ENCODE measurements around the gene ARHGAP10.

Gene ARHGAP10

DNA sequence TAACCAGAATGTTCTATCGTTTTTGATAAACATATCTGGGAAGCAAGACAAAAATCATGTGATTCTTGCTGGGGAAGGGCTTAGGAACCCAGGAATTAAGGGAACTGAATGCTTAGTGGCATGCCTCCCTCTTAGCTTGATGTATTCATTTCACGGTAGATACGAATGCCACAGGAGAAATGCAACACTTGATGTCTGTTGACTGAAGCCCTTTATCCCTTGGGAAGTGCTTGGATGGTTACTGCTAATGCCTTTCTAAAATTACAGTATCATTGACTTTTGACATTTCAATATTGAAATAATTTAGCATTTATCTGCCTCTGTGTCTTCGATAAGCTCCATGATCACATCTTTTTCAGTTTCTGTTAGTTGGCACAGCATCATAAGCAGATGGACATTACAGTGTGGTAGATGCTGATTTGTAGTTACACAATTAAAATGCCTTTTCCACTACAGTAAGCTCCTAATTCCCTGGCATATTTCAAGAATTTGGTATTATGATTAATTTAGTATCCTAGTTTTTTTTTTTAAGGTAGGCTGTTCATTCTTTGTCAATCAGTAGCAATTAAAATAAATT is 226.7 kb downstream of the ARHGAP10 start:
- H3K9me3 ChIP-seq (replicated peaks in 1 of 11): no peaks in the 10 kb centered on the region
- H3K36me3 ChIP-seq: peaks cover 0 to 62% (median 2%) of the 10 kb centered on the region in 11 experiments; a peak in 8 of 22 replicates
- no peak overlapping the region for H3K4me3 ChIP-seq
- TF ChIP-seq Cebpa-rat (IDR thresholded peaks at IDR 0.05): no peak
- H3K27me3 ChIP-seq: no peaks in the 10 kb centered on the region
- H3K27ac ChIP-seq: no peak overlapping the region
- no peak overlapping the region for H3K9ac ChIP-seq
- no peaks in the 10 kb centered on the region for H4K20me1 ChIP-seq
- no peak overlapping the region for H3K4me2 ChIP-seq
- no peaks in the 10 kb centered on the region for H3K4me1 ChIP-seq

DNA sequence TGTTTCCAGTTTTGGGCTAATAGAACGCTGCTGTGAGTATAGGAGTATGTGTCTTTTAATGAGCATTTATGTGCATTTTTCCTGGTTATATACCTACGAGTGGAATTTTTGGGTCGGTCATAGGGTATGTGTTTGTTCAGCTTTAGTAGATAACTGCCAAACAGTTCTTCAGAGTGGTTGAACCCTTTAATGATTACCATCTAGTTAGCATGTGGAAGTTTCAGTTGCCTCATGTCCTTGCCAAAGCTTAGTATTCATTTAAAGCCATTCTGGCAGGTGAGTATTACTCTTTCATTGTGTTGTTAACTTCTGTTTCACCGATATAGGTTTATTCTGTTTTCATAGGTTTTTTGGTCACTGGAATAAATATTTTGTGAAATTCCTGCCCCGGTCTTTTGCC is 229.1 kb downstream of the ARHGAP10 start:
- H3K36me3 ChIP-seq: peaks cover 0 to 64% (median 8%) of the 10 kb centered on the region in 11 experiments; a peak in 10 of 22 replicates
- H3K4me2 ChIP-seq: no peak overlapping the region
- no peaks in the 10 kb centered on the region for H3K27me3 ChIP-seq
- no peak overlapping the region for H3K4me3 ChIP-seq
- peaks cover 0 to 4% (median 2%) of the 10 kb centered on the region in 10 experiments; a peak in 14 of 20 replicates for H3K4me1 ChIP-seq
- H4K20me1 ChIP-seq: no peaks in the 10 kb centered on the region
- no peak for TF ChIP-seq Cebpa-rat (IDR thresholded peaks at IDR 0.05)
- H3K27ac ChIP-seq: no peak overlapping the region
- H3K9me3 ChIP-seq (replicated peaks in 1 of 11): no peaks in the 10 kb centered on the region
- no peak overlapping the region for H3K9ac ChIP-seq

DNA sequence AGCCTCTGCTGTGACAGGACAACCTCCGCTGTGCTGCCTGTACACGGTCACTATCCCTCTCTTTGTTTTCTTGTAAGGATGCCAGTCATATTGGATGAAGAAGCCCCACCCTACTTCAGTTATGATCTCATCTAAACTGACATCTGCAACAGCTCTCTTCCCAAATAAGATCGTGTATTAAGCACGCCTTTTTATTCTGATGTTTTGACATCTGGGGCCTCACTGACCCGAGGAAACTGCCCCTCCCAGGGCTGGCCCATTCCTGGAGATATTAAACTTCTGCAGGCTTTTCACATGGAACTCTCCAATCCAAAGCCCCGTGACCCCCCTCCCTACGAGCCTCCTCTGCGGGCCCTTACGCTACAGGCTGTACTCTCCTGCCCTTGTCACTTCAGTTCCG is 232.0 kb downstream of the ARHGAP10 start:
- Histone ChIP-seq H3K27ac (no peak overlapping the region), H3K4me2 (no peak overlapping the region), H3K27me3 (no peaks in the 10 kb centered on the region), H4K20me1 (no peaks in the 10 kb centered on the region), H3K36me3 (peaks cover 0 to 61% (median 17%) of the 10 kb centered on the region in 11 experiments; a peak in 12 of 22 replicates), H3K9me3 (replicated peaks in 1 of 11) (no peaks in the 10 kb centered on the region), H3K4me1 (peaks cover 0 to 19% (median 16%) of the 10 kb centered on the region in 10 experiments; a peak in 15 of 20 replicates), H3K4me3 (no peak overlapping the region), H3K9ac (no peak overlapping the region)
- no peak for TF ChIP-seq Cebpa-rat (IDR thresholded peaks at IDR 0.05)

DNA sequence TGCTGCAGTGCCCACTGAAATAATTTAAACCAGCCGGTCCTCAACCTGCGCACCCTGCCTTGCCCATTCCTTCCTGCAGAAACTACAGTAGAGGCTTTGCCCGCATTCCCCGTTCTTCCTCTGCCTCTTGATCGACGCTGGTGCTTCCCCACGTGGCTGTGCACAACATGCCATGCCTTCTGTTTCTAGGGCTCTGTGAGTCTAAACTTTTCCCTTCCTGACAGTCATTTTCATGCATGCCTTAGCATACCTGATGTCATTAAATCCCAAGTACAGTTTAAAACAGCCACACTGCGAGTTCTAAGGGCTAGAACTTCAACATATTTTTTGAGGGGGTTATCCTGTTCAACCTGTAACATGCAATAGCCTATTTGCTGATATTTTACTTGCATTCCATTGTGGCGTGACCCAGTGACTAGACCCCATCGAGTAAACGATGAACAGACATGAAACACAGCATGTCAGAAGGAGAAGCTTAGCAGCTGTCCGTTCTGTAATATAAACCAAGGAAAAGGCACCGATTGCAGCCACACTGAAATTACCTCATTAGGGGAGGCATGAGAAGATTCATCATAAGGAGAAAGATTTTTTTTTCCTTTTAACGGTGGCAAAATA is 232.5 kb downstream of the ARHGAP10 start:
- Histone ChIP-seq H3K27me3 (no peaks in the 10 kb centered on the region), H3K4me3 (no peak overlapping the region), H4K20me1 (no peaks in the 10 kb centered on the region), H3K4me2 (no peak overlapping the region), H3K36me3 (peaks cover 0 to 61% (median 17%) of the 10 kb centered on the region in 11 experiments; a peak in 12 of 22 replicates), H3K4me1 (peaks cover 0 to 19% (median 16%) of the 10 kb centered on the region in 10 experiments; a peak in 16 of 20 replicates), H3K9me3 (replicated peaks in 1 of 11) (no peaks in the 10 kb centered on the region), H3K27ac (no peak overlapping the region), H3K9ac (no peak overlapping the region)
- TF ChIP-seq Cebpa-rat (IDR thresholded peaks at IDR 0.05): no peak

DNA sequence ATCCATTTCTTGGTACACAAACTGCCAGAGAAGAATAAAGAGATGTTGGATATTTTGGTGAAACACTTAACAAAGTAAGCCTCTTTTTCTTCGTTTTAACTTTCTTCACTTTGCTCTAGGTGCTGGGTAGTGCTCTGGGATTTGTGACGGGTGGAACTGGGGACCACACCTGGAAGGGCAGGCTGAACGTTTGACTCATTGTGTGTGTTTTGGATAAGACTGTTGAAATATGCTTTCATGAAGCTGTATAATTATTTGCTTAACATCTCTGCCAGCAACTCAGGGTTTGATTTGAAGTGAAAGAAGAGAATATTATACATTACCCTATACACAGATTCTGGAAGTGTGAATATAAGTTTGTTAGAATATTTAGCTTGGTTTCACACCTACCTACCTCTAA is 233.2 kb downstream of the ARHGAP10 start:
- peaks cover 0 to 61% (median 18%) of the 10 kb centered on the region in 11 experiments; a peak in 12 of 22 replicates for H3K36me3 ChIP-seq
- no peak overlapping the region for H3K27ac ChIP-seq
- peaks cover 7 to 19% (median 16%) of the 10 kb centered on the region in 10 experiments for H3K4me1 ChIP-seq
- H3K9me3 ChIP-seq (replicated peaks in 1 of 11): no peaks in the 10 kb centered on the region
- no peak for TF ChIP-seq Cebpa-rat (IDR thresholded peaks at IDR 0.05)
- no peaks in the 10 kb centered on the region for H4K20me1 ChIP-seq
- H3K27me3 ChIP-seq: no peaks in the 10 kb centered on the region
- no peak overlapping the region for H3K9ac ChIP-seq
- no peak overlapping the region for H3K4me2 ChIP-seq
- H3K4me3 ChIP-seq: no peak overlapping the region

DNA sequence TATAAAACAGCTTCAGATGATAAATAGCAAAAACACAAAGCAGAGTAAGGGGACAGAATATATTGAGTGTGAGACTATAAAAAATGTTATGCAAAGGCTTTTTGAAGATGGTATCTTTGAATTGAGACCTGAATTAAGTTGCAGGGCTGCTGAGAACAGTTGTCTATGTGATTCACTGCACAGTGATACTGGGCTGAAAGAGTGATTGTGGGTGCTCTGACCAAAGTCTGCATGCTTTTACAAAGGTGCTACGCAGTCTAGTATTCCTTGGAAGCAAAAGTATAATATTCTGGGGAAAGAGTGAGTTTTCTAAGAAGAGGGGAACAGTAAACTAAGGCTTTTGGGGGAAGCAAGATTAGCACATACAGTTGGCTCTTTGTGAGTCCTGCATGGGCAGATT is 234.0 kb downstream of the ARHGAP10 start:
- no peaks in the 10 kb centered on the region for H4K20me1 ChIP-seq
- H3K27ac ChIP-seq: no peak overlapping the region
- peaks cover 12 to 19% (median 17%) of the 10 kb centered on the region in 10 experiments for H3K4me1 ChIP-seq
- no peaks in the 10 kb centered on the region for H3K27me3 ChIP-seq
- H3K9me3 ChIP-seq (replicated peaks in 1 of 11): no peaks in the 10 kb centered on the region
- H3K9ac ChIP-seq: no peak overlapping the region
- H3K4me3 ChIP-seq: no peak overlapping the region
- H3K36me3 ChIP-seq: peaks cover 0 to 61% (median 18%) of the 10 kb centered on the region in 11 experiments; a peak in 12 of 22 replicates
- TF ChIP-seq Cebpa-rat (IDR thresholded peaks at IDR 0.05): no peak
- H3K4me2 ChIP-seq: peak overlapping the region in 8 of 11 experiments; percentile 31 to 70 (median 49); a peak in 16 of 22 replicates

DNA sequence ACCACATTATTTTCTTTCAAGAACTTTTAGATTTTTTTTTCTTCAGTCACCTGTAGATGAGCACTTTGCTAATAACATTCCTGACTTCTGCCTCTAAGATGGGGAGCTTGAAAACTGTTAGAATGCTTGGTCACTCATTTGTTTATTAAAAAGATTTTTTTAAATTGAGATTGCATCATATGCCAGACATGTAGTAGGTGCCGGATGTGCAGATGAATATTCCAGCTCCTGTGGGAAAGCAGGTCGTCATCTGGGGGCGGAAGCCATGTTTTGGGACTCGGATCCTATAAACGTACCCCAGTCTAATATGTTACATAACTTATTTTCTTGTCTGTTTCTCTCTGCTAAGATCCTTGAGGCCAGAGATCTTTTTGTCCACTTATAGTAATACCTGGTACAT is 236.8 kb downstream of the ARHGAP10 start:
- no peak overlapping the region for H3K4me2 ChIP-seq
- H4K20me1 ChIP-seq: no peaks in the 10 kb centered on the region
- no peak overlapping the region for H3K4me3 ChIP-seq
- H3K27ac ChIP-seq: no peak overlapping the region
- TF ChIP-seq Cebpa-rat (IDR thresholded peaks at IDR 0.05): peak in 2 of 11 experiments; percentile 40 to 49; a peak in 2 of 22 replicates
- H3K36me3 ChIP-seq: peaks cover 0 to 62% (median 23%) of the 10 kb centered on the region in 11 experiments; a peak in 14 of 22 replicates
- no peak overlapping the region for H3K9ac ChIP-seq
- peaks cover 12 to 22% (median 18%) of the 10 kb centered on the region in 10 experiments for H3K4me1 ChIP-seq
- H3K27me3 ChIP-seq: no peaks in the 10 kb centered on the region
- H3K9me3 ChIP-seq (replicated peaks in 1 of 11): peaks cover 2 to 9% (median 4%) of the 10 kb centered on the region in 11 experiments; a peak in 11 of 22 replicates

DNA sequence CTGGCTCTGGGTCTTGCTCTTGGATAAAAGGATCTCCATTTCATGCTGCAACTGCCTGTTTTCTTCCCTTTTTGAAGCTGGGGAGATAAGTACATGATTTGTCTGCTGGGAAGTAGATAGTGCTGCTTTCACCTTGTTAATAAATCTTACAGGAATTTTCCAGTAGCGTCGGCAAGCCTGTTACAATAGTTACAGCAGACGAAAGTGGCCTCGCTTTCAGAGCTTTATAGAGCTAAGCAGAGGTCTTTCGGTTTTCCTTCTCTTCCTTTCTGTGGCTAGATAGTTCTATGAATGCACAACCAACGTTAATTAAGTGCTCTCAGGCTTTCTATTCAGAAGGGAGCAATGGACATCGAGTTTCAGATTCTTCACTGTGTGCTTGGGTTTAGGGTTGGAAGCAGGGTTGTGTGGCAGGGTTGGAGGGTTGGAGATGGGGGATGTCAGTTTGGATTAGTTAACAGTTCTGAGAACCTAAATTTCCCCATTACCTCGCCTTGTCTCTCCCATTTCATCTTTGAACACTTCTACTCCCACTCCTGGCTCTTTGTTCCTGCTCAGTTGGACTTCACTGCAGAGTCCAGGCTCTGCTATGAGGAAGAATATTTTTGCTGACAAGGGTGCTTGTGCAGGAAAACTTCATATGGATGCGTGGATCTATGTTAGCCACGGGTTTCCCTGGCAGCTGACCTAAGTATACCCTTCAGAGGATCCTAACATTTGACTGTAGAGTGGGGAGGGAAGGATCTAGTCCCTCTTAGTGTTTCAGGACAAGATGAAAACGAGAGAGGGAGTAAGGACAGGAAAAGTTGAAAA is 237.9 kb downstream of the ARHGAP10 start:
- H3K4me1 ChIP-seq: peaks cover 12 to 22% (median 18%) of the 10 kb centered on the region in 10 experiments
- H3K9ac ChIP-seq: no peak overlapping the region
- peak overlapping the region in 2 of 11 experiments; percentile 12 to 38; a peak in 4 of 22 replicates for H3K4me2 ChIP-seq
- no peak for TF ChIP-seq Cebpa-rat (IDR thresholded peaks at IDR 0.05)
- peaks cover 0 to 62% (median 19%) of the 10 kb centered on the region in 11 experiments; a peak in 14 of 22 replicates for H3K36me3 ChIP-seq
- no peak overlapping the region for H3K4me3 ChIP-seq
- H3K27ac ChIP-seq: no peak overlapping the region
- H3K9me3 ChIP-seq (replicated peaks in 1 of 11): peaks cover 8 to 17% (median 11%) of the 10 kb centered on the region in 11 experiments; a peak in 15 of 22 replicates
- H4K20me1 ChIP-seq: no peaks in the 10 kb centered on the region
- no peaks in the 10 kb centered on the region for H3K27me3 ChIP-seq

DNA sequence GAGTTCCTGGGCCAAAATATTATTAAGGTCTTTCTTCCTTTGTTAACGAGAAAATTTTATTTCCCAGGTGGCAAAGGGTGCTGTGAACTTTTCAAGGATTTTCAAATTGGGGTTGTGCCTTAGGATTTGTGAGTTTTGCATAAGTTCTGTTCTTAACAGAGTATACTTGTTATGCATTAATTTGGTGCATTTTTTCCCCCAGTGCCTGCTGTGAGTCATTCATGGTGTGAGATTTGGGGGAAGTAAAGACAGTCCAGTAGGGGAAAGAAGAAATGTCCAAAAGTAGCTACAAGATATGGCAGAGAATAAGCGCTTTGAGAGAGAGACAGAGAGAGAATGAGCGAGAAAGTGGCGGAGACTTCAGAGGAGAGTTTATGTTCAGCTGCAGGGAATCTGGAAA is 239.2 kb downstream of the ARHGAP10 start:
- no peak overlapping the region for H3K4me3 ChIP-seq
- TF ChIP-seq Cebpa-rat (IDR thresholded peaks at IDR 0.05): no peak
- peaks cover 9 to 22% (median 17%) of the 10 kb centered on the region in 10 experiments for H3K4me1 ChIP-seq
- no peaks in the 10 kb centered on the region for H3K27me3 ChIP-seq
- H3K36me3 ChIP-seq: peaks cover 4 to 62% (median 19%) of the 10 kb centered on the region in 11 experiments; a peak in 14 of 22 replicates
- peak overlapping the region in 2 of 11 experiments; percentile 12 to 38; a peak in 3 of 22 replicates for H3K4me2 ChIP-seq
- peaks cover 8 to 19% (median 14%) of the 10 kb centered on the region in 11 experiments; a peak in 16 of 22 replicates for H3K9me3 ChIP-seq (replicated peaks in 1 of 11)
- no peaks in the 10 kb centered on the region for H4K20me1 ChIP-seq
- H3K27ac ChIP-seq: no peak overlapping the region
- no peak overlapping the region for H3K9ac ChIP-seq

Data from BLaER1 treated with 17β-estradiol and CSF1 and Interleukin-3, amounts not matched to agents 10 nM and 100 nM (cell line).